ENCODE results near the gene GPS2.

GRCh38 chr17:7285679-7286078 lies 29.5 kb downstream of the GPS2 start:
- TF ChIP-seq CTCF (IDR thresholded peaks at IDR 0.05), result no peak
- no peak for TF ChIP-seq POLR2AphosphoS5 (IDR thresholded peaks at IDR 0.05; ENCODE audit: insufficient read depth in 1 of 2, low read depth in 1 of 2)

Data from vagina (tissue), 2 donors.